Fibroblast of villous mesenchyme (primary cell): ENCODE data around the gene FTO. TPM values are rescaled to one million over a fixed set of nuclear protein-coding genes. Genes with fewer than 3 reads are reported as not detected.

Source experiments
- DNase-seq: peaks from one replicate; pipeline ENCODE4 v3.0.0-alpha.2; 2010; ENCODE audit warnings: low read depth
- H3K4me3 ChIP-seq: 2 replicates; pipeline ENCODE4 v1.5.1; 2011; ENCODE audit warnings: low read depth, mild to moderate bottlenecking, low read length
- total RNA-seq: library from RNA; depleted of rRNA; stranded (reverse); fragments of >200 nt; gene quantifications from 2 replicates; pipeline ENCODE4 v1.2.3, GENCODE V29; 2012
- TF ChIP-seq, protein P1 (sequence below): IDR thresholded peaks from 2 replicates; pipeline ENCODE4 v1.5.1; 2012; ENCODE audit warnings: low read depth, mild to moderate bottlenecking, low read length; ENCODE audit not compliant: insufficient read depth

Gene FTO
- total RNA-seq, 1 donor = 157 TPM

DNA sequence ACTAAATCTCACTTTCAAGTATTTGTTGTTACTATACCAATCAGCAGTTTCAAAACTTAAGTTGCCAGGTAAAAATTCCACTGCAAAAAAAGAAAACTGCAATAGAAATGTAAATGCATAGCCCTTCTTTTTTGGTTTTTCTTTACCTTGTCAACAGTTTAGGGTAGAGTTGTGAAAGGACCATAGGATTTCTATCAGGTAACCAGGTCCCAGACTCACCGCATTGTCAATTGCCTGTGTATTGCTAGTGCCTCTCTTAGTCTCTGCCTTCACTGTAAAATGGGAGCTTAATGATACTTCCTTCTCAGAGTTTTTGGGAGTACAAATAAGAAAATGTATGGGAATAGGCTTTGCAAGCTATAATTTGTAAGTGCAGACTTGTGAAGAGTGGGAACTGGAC is 145.0 kb downstream of the FTO start:
- no peak for DNase-seq
- no peak overlapping the region for H3K4me3 ChIP-seq
- TF ChIP-seq, protein P1, sequence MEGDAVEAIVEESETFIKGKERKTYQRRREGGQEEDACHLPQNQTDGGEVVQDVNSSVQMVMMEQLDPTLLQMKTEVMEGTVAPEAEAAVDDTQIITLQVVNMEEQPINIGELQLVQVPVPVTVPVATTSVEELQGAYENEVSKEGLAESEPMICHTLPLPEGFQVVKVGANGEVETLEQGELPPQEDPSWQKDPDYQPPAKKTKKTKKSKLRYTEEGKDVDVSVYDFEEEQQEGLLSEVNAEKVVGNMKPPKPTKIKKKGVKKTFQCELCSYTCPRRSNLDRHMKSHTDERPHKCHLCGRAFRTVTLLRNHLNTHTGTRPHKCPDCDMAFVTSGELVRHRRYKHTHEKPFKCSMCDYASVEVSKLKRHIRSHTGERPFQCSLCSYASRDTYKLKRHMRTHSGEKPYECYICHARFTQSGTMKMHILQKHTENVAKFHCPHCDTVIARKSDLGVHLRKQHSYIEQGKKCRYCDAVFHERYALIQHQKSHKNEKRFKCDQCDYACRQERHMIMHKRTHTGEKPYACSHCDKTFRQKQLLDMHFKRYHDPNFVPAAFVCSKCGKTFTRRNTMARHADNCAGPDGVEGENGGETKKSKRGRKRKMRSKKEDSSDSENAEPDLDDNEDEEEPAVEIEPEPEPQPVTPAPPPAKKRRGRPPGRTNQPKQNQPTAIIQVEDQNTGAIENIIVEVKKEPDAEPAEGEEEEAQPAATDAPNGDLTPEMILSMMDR = no peak

DNA sequence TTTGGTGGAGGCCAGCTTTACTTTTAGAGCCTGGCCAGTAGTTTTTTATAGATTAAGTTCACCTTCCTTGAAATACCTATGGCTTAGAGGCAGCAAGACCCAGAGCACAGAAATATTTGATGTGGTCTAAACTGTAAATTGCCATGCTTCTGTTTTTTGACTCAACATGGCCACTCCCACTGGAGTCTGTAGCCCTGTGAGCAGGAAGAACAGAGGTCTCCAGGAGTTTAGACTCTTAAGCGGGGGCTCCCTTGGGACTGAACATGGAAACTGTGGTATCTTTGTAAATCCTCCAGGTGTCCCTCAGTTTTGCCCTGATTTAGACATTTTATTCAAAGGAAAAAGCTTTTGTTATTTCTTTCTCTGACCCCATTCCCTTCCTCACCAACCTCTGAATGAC is 145.6 kb downstream of the FTO start:
- H3K4me3 ChIP-seq = no peak overlapping the region
- no peak for DNase-seq
- TF ChIP-seq, protein P1 = no peak

DNA sequence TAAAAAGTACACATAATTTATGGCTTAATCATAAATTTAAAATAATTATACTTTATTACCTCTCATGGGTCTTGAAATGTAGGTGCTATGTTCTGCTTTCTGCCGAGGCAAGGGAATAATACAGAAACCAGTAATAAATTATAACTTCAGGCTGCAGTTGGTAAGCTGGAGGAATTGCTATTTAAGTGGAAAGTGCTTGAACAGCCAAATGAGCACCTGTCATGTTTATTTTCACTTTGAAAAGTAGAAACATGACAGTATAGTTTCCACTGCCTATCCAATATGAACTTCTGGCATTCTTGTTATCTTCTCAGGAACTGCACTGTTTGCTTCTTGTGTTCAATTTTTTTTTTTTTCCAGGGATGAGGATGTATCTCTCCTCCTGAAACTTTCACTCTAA is 146.0 kb downstream of the FTO start:
- no peak for DNase-seq
- TF ChIP-seq, protein P1 = no peak

DNA sequence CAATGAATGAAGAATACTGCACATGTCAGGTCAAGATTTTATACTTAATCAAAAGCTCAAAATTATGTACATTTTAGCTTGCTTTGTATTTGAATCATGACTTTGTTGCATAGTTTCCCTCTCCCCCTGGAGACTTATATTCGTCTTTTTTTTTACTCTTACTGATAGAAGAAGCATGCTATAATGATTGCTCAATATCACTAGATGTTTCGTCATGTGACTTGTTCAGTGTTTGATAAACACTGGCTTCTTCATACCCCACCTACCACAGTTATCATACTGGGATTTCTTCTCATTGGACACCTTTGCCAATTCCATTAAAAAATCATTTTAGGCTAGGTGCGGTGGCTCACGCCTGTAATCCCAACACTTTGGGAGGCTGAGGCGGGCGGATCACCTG is 148.7 kb downstream of the FTO start:
- no peak for DNase-seq
- no peak overlapping the region for H3K4me3 ChIP-seq
- TF ChIP-seq, protein P1 = no peak

More for the DNA sequence above, 146.0 kb downstream of the FTO start:
- H3K4me3 ChIP-seq = no peak overlapping the region

DNA sequence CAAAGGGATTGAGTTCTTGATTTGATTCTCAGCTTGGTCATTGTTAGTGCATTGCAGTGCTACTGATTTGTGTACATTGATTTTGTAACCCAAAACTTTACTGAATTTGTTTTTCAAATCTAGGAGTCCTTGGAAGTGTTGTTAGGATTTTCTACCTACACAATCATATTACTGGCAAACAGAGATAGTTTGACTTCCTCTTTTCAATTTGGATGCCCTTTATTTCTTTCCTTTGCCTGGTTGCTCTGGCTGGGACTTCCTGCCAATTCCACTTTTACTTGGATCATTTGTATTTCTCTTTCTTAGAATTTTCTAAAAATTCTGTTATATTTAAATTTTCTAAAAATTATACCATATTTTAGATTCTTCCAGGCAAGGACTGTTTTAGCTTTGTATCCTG is 151.1 kb downstream of the FTO start:
- TF ChIP-seq, protein P1 = no peak
- no peak for DNase-seq

DNA sequence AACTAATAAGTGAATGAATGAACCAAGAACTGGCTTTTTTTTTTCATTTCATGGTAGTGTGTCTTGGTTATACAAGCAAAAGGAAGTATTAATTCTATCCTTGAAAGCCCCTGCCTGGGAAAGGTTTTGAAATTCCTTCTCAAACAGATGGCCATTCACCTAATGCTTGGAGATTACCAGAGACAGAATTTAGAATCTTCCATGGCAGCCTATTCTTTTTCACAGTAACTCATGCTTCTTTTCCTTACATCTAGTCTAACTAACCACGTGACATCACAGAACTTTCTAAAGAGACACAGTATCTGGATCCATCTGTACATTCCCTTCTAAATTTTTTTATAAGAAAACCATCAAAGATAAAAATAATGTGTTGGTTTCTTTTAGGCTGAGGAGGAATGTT is 151.6 kb downstream of the FTO start:
- peak; percentile 34 for DNase-seq
- TF ChIP-seq, protein P1 = no peak

More for the DNA sequence above, 151.1 kb downstream of the FTO start:
- no peak overlapping the region for H3K4me3 ChIP-seq

DNA sequence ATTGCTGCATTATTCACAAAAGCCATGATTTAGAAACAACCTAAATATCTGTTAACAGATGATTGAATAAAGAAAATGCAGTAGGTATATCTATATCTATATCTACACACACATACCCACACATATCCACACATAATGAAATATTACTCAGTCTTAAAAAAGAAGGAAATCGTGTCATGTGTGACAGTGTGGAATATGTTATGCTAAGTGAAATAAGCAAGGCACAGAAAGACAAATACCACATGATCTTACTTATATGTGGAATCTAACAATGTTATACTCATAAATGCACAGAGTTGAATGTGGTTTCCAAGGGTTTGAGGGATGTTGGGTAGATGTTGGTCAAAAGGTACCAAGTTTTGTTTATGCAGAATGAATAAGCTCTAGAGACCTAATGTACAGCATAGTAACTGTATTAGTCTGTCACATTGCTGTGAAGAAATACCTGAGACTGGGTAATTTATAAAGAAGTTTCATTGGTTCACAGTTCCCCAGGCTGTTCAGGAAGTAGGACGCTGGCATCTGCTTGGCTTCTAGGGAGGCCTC is 156.1 kb downstream of the FTO start:
- TF ChIP-seq, protein P1 = no peak
- no peak for DNase-seq

More for the DNA sequence above, 151.6 kb downstream of the FTO start:
- no peak overlapping the region for H3K4me3 ChIP-seq

More for the DNA sequence above, 156.1 kb downstream of the FTO start:
- no peak overlapping the region for H3K4me3 ChIP-seq
